Stimulated activated naive B cell treated with anti-CD40 and anti-IgM and Interleukin-4, amounts not matched to agents 10 μg/mL and 1 μg/mL and 100 μg/mL, for 72 hours (primary cell): ENCODE data around the gene MYO5A.
"Not testable (repeated sequence)": the region's sequence is repeated elsewhere in the genome, so short reads cannot be mapped to it uniquely, and the experiment has no call there.

ENCODE experiments used
- ATAC-seq, 2 donors: fragments of 150-1000 bp; cut with Tn5 transposase; replicated peaks; 2 replicates each; pipeline ENCODE4 v1.10.0; 2021; ENCODE audit warnings: moderate library complexity in 1 of 2
- DNase-seq: peaks from one replicate; pipeline ENCODE4 v3.0.0; 2021
- H3K27ac Mint-ChIP-seq: one replicate; pipeline ENCODE4 v1.8.0; 2022; ENCODE audit warnings: mild to moderate bottlenecking, mixed read lengths
- H3K27me3 Mint-ChIP-seq, 2 donors: one replicate each; pipeline ENCODE4 v1.8.0; 2022; ENCODE audit warnings: mixed read lengths in 2 of 2
- H3K36me3 Mint-ChIP-seq, 2 donors: one replicate each; pipeline ENCODE4 v1.8.0; 2022; ENCODE audit warnings: mixed read lengths in 2 of 2, mild to moderate bottlenecking in 1 of 2
- H3K4me1 Mint-ChIP-seq, 2 donors: one replicate each; pipeline ENCODE4 v1.8.0; 2022; ENCODE audit warnings: mixed read lengths in 2 of 2, mild to moderate bottlenecking in 1 of 2
- H3K4me3 Mint-ChIP-seq, 2 donors: one replicate each; pipeline ENCODE4 v1.8.0; 2022; ENCODE audit warnings: mild to moderate bottlenecking in 2 of 2, mixed read lengths in 2 of 2, moderate library complexity in 1 of 2
- H3K9me3 Mint-ChIP-seq, 2 donors: one replicate each; pipeline ENCODE4 v1.8.0; 2022; ENCODE audit warnings: mixed read lengths in 2 of 2, mild to moderate bottlenecking in 1 of 2

MYO5A gene

DNA sequence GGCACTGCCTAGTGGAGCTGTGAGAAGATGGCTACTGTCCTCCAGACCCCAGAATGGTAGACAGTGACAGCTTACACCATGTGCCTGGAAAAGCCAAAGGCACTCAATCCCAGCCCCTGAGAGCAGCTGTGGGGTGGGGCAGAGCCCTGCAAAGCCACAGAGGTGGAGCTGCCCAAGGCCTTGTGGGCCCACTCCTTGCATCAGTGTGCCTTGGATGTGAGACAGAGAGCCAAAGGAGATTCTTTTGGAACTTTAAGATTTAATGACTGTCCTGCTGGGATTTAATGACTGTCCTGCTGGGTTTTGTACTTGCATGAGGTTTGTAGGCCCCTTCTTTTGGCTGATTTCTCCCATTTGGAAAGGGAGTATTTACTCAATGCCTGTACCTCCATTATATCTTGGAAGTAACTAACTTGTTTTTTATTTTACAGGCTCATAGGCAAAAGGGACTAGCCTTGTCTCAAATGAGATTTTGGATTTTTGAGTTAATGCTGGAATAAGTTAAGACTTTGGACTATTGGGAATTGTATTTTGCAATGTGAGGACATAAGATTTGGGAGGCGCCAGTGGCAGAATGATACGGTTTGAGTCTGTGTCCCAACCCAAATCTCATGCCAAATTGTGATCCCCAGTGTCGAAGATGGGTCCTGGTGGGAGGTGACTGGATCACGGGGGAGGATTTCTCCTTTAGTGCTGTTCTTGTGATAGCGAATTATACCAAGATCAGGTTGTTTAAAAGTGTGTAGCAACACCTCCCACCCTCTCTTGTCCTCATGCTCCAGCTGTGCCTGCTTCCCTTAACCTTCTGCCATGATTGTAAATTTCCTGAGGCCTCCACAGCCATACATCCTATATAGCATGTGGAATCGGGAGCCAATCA lies 80.4 kb downstream of the MYO5A start:
- H3K9me3 Mint-ChIP-seq, result no peaks in the 10 kb centered on the region
- no peak for DNase-seq
- H3K4me1 Mint-ChIP-seq, result peaks cover 35 to 64% of the 10 kb centered on the region in 2 donors
- peaks cover 6 to 11% of the 10 kb centered on the region in 2 donors for H3K36me3 Mint-ChIP-seq
- no peak overlapping the region for H3K4me3 Mint-ChIP-seq
- H3K27ac Mint-ChIP-seq, result no peak overlapping the region
- no peaks in the 10 kb centered on the region for H3K27me3 Mint-ChIP-seq
- no peak for ATAC-seq

DNA sequence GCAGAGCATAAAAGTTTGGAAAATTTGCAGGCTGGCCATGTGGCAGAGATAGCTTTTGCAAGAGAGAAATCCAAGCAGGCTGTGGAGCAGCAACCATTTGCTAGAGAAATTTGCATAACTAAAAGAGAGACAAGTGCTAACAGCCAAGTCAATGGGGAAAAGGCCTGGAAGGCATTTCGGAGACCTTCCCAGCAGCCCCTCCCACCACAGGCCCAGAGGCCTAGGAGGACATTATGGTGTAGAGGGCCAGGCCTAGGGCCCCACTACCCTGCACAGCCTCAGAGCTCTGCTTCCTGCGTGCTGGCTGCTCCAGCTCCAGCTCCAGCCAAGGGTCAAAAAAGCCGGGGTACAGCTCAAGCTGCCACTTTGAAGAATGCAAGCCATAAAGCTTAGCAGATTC lies 82.7 kb downstream of the MYO5A start:
- no peak overlapping the region for H3K27ac Mint-ChIP-seq
- peaks cover 6 to 8% of the 10 kb centered on the region in 2 donors for H3K36me3 Mint-ChIP-seq
- peaks cover 33 to 62% of the 10 kb centered on the region in 2 donors for H3K4me1 Mint-ChIP-seq
- DNase-seq, result no peak
- no peak overlapping the region for H3K4me3 Mint-ChIP-seq
- H3K27me3 Mint-ChIP-seq, result no peaks in the 10 kb centered on the region
- no peak for ATAC-seq
- H3K9me3 Mint-ChIP-seq, result no peaks in the 10 kb centered on the region

DNA sequence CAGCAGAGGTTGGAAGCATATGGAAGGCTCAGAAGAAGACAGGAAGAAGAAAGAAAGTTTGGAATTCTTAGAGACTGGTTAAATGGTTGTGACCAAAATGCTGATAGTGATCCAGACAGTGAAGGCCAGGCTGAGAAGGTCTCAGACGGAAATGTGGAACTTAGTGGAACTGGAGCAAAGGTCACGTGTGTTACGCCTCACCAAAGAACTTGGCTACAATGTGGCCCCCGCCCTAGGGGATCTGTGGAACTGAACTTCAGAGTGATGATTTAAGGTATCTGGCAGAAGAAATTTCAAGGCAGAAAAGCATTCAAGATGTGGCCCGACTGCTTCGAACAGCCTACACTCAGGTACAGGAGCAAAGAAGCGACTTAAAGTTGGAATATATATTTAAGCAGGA lies 83.1 kb downstream of the MYO5A start:
- Mint-ChIP-seq H3K27me3 (no peaks in the 10 kb centered on the region), H3K4me3 (no peak overlapping the region), H3K4me1 (peaks cover 35 to 63% of the 10 kb centered on the region in 2 donors), H3K36me3 (peaks cover 6 to 9% of the 10 kb centered on the region in 2 donors), H3K27ac (no peak overlapping the region), H3K9me3 (no peaks in the 10 kb centered on the region)
- ATAC-seq, result no peak
- DNase-seq, result no peak

DNA sequence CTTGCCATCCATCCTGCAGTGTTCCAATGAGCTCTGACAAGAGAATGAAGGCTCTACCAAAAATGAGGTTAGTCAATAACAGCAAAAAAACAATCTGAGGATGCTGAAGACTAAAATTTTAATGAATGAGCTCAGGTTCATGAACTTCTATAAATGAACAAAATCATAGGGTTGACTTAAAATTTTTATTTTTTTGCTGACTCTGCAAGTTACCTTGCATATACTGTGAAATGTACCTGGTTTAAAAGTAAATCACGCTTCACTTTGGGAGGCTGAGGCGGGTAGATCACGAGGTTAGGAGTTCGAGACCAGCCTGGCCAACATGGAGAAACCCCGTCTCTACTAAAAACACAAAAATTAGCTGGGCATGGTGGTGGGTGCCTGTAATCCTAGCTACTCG lies 85.5 kb downstream of the MYO5A start:
- DNase-seq, H3K27ac Mint-ChIP-seq, H3K9me3 Mint-ChIP-seq, H3K27me3 Mint-ChIP-seq, ATAC-seq, H3K4me3 Mint-ChIP-seq: not testable (repeated sequence)
- Mint-ChIP-seq H3K4me1 (peaks cover 43 to 69% of the 10 kb centered on the region in 2 donors), H3K36me3 (peaks cover 11 to 17% of the 10 kb centered on the region in 2 donors)

DNA sequence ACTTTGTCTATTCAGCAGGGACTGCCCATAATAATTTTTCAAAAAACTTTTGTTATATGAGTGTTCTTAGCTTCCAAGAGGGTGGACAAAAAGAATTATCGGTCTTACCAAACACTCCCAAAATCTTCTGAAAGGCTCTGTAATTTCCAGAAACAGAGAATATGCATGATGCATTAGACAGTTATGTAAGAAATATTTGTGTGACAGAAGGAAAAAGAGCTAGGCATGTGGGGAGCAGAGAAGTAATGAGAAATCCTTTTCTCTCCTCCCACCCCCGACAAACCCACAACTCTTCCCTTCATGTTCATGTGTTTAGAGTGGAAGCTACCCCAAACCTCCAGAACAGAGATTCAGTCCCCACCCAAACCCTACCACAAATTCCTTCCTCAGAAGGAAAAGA lies 86.8 kb downstream of the MYO5A start:
- Mint-ChIP-seq H3K9me3 (no peaks in the 10 kb centered on the region), H3K27ac (no peak overlapping the region), H3K36me3 (peaks cover 7 to 17% of the 10 kb centered on the region in 2 donors), H3K4me1 (peaks cover 42 to 65% of the 10 kb centered on the region in 2 donors), H3K27me3 (no peaks in the 10 kb centered on the region), H3K4me3 (no peak overlapping the region)
- DNase-seq, result no peak
- ATAC-seq, result no peak

- no peak overlapping the region for H3K27ac Mint-ChIP-seq
- H3K27me3 Mint-ChIP-seq, result no peaks in the 10 kb centered on the region
- ATAC-seq (no peak), DNase-seq (no peak)
- H3K4me1 Mint-ChIP-seq, result peaks cover 40 to 56% of the 10 kb centered on the region in 2 donors
- H3K36me3 Mint-ChIP-seq, result peaks cover 7 to 17% of the 10 kb centered on the region in 2 donors
- H3K4me3 Mint-ChIP-seq, result no peak overlapping the region
- H3K9me3 Mint-ChIP-seq, result no peaks in the 10 kb centered on the region
Observed at GRCh38 chr15:52440946-52441345, 87.7 kb downstream of the MYO5A start.

DNA sequence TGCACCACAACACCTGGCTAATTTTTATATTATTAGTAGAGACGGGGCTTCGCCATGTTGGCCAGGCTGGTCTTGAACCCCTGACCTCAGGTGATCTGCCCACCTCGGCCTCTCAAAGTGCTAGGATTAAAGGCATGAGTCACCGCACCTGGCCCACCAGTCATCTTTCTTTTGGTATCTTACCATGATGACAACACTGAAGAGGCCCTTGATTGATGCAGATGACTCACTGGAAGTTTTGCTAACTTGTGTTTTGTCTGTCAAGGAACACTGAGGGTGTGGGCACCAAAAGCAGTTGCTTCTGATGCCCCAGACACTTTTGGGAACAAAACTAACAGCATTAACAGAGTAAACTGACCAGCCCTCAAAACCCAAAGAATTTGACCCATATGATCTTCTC lies 88.3 kb downstream of the MYO5A start:
- Mint-ChIP-seq H3K27ac (no peak overlapping the region), H3K4me3 (no peak overlapping the region), H3K4me1 (peaks cover 35 to 51% of the 10 kb centered on the region in 2 donors), H3K9me3 (no peaks in the 10 kb centered on the region), H3K27me3 (no peaks in the 10 kb centered on the region), H3K36me3 (peaks cover 7 to 16% of the 10 kb centered on the region in 2 donors)
- ATAC-seq, result no peak
- no peak for DNase-seq

- Mint-ChIP-seq H3K27me3 (no peaks in the 10 kb centered on the region), H3K27ac (peak overlapping the region; percentile 21), H3K9me3 (no peaks in the 10 kb centered on the region), H3K36me3 (peaks cover 7 to 13% of the 10 kb centered on the region in 2 donors), H3K4me1 (peaks cover 33 to 45% of the 10 kb centered on the region in 2 donors), H3K4me3 (no peak overlapping the region)
- no peak for DNase-seq
- ATAC-seq, result no peak
Observed at GRCh38 chr15:52439470-52439869, 89.2 kb downstream of the MYO5A start.

DNA sequence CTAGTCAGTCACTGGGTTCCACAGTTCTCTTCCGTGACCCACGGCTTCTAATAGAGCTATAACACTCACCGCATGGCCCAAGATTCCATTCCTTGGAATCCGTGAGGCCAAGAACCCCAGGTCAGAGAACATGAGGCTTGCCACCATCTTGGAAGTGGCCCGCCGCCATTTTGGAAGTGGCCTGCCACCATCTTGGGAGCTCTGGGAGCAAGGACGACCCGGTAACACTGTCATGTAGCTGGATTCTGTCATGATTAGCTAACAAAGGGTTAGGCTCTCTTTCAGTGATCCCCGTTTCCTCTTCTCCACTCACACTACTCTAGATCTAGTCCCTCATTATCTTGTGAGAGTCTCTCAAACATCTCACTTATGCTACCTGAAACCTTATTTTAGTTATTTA lies 89.6 kb downstream of the MYO5A start:
- not testable (repeated sequence) for ATAC-seq, H3K9me3 Mint-ChIP-seq, DNase-seq, H3K4me3 Mint-ChIP-seq, H3K27me3 Mint-ChIP-seq
- H3K27ac Mint-ChIP-seq, result peak overlapping the region; percentile 21
- peaks cover 7 to 13% of the 10 kb centered on the region in 2 donors for H3K36me3 Mint-ChIP-seq
- peaks cover 33 to 45% of the 10 kb centered on the region in 2 donors for H3K4me1 Mint-ChIP-seq

DNA sequence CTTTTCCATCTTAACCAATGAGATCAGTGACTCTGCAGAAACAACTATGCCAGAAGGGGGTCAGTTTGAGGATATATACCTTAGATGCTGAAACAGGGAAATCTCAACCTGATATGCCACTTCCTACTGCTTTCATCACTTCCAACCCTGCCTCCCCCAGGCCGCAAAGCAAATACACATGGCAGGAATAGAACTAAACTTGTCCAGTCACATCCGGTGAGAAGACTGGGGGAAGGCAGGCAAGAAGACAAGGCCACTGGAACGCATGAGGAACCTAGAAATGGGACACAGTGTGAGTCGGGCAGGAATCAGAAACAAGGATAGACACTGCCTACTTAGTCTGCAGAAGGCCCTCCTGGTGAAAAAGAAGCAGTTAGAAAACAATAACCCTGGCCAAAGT lies 90.6 kb downstream of the MYO5A start:
- Mint-ChIP-seq H3K36me3 (peaks cover 7 to 13% of the 10 kb centered on the region in 2 donors), H3K27me3 (no peaks in the 10 kb centered on the region), H3K27ac (peak overlapping the region; percentile 31), H3K9me3 (no peaks in the 10 kb centered on the region), H3K4me3 (peak overlapping the region in 1 of 2 donors; percentile 17), H3K4me1 (peaks cover 33 to 44% of the 10 kb centered on the region in 2 donors)
- DNase-seq (no peak), ATAC-seq (peak; percentile 54 to 55)

- peaks cover 9 to 13% of the 10 kb centered on the region in 2 donors for H3K36me3 Mint-ChIP-seq
- H3K9me3 Mint-ChIP-seq, result no peaks in the 10 kb centered on the region
- no peak overlapping the region for H3K27ac Mint-ChIP-seq
- no peak for DNase-seq
- peaks cover 33 to 43% of the 10 kb centered on the region in 2 donors for H3K4me1 Mint-ChIP-seq
- H3K27me3 Mint-ChIP-seq, result no peaks in the 10 kb centered on the region
- no peak overlapping the region for H3K4me3 Mint-ChIP-seq
- ATAC-seq, result peak in 1 of 2 donors; percentile 25
Observed at GRCh38 chr15:52437646-52438045, 91.0 kb downstream of the MYO5A start.

- Mint-ChIP-seq H3K4me1 (peaks cover 31 to 41% of the 10 kb centered on the region in 2 donors), H3K36me3 (peaks cover 7 to 11% of the 10 kb centered on the region in 2 donors), H3K4me3 (no peak overlapping the region), H3K27ac (no peak overlapping the region), H3K27me3 (no peaks in the 10 kb centered on the region), H3K9me3 (no peaks in the 10 kb centered on the region)
- no peak for ATAC-seq
- DNase-seq, result no peak
Observed at GRCh38 chr15:52436981-52437380, 91.7 kb downstream of the MYO5A start.

GRCh38 chr15:52434885-52435284 lies 93.8 kb downstream of the MYO5A start:
- no peak overlapping the region for H3K27ac Mint-ChIP-seq

GRCh38 chr15:52428297-52428696 lies 100.4 kb downstream of the MYO5A start:
- H3K4me3 Mint-ChIP-seq, result no peak overlapping the region
- no peaks in the 10 kb centered on the region for H3K9me3 Mint-ChIP-seq
- peaks cover 7 to 9% of the 10 kb centered on the region in 2 donors for H3K36me3 Mint-ChIP-seq
- DNase-seq (no peak), ATAC-seq (no peak)
- H3K27ac Mint-ChIP-seq, result no peak overlapping the region
- H3K27me3 Mint-ChIP-seq, result no peaks in the 10 kb centered on the region
- peaks cover 2 to 9% of the 10 kb centered on the region in 2 donors for H3K4me1 Mint-ChIP-seq

More at GRCh38 chr15:52434885-52435284, 93.8 kb downstream of the MYO5A start:
- peaks cover 7% of the 10 kb centered on the region in 2 donors for H3K36me3 Mint-ChIP-seq
- DNase-seq (no peak), ATAC-seq (no peak)
- H3K4me1 Mint-ChIP-seq, result peaks cover 24 to 29% of the 10 kb centered on the region in 2 donors
- no peaks in the 10 kb centered on the region for H3K27me3 Mint-ChIP-seq
- H3K9me3 Mint-ChIP-seq, result no peaks in the 10 kb centered on the region
- H3K4me3 Mint-ChIP-seq, result no peak overlapping the region

GRCh38 chr15:52427804-52428203 lies 100.9 kb downstream of the MYO5A start:
- Mint-ChIP-seq H3K27ac (no peak overlapping the region), H3K36me3 (peaks cover 10 to 13% of the 10 kb centered on the region in 2 donors), H3K4me1 (peaks cover 2 to 8% of the 10 kb centered on the region in 2 donors), H3K4me3 (no peak overlapping the region), H3K9me3 (no peaks in the 10 kb centered on the region), H3K27me3 (no peaks in the 10 kb centered on the region)
- no peak for ATAC-seq
- no peak for DNase-seq
